H1 (cell line): ENCODE results near the gene FLT3. TPM values are rescaled to one million over a fixed set of nuclear protein-coding genes. Genes with fewer than 3 reads are reported as not detected.

ENCODE experiments used
- EP300 ChIP-seq, 2 experiments: IDR thresholded peaks; 1 replicate in 1 of 2; 2 replicates in 1 of 2; pipeline ENCODE4 v1.6.1; 2011 to 2012; ENCODE audit warnings: low read depth in 2 of 2, low read length in 2 of 2, mild to moderate bottlenecking in 2 of 2, borderline replicate concordance in 1 of 2, inconsistent platforms in 1 of 2, moderate library complexity in 1 of 2
- RAD21 ChIP-seq, 2 experiments: IDR thresholded peaks in 1 of 2; conservative IDR thresholded peaks in 1 of 2; 2 replicates each; pipeline ENCODE4 v1.6.1; 2011; ENCODE audit warnings: low read depth in 2 of 2, low read length in 2 of 2, improper control_type of control experiment in 1 of 2, inconsistent platforms in 1 of 2, mild to moderate bottlenecking in 1 of 2, moderate library complexity in 1 of 2
- polyA plus RNA-seq, 7 experiments: library from polyadenylated mRNA; depleted of rRNA in 3 of 7; stranded (reverse) in 5 of 7; unstranded in 2 of 7; fragments of >200 nt in 5 of 7; fragments of 200-250 nt in 2 of 7; gene quantifications; 1 replicate in 5 of 7; 2 replicates in 1 of 7; 4 replicates in 1 of 7; pipeline versions ENCODE4 v1.2.1 to v1.2.3, GENCODE V29; 2011 to 2013; ENCODE audit warnings: missing spikeins in 2 of 7, mixed read lengths in 2 of 7
- total RNA-seq: library from RNA; stranded (reverse); fragmentation: NEBNext Ultra II Directional; extraction: Animal tissue kit (Norgen Biotek cat#: 25700); gene quantifications from 2 replicates; pipeline ENCODE4 v1.2.1, GENCODE V29; 2021

The FLT3 gene
- total and polyA plus RNA-seq, 2 of the 8 experiments (the other 6 are each of a cell fraction or from before 2014, with no cell fraction given) = 0.44 to 0.71 TPM

GRCh38 chr13:28048768-28049167 lies 51.6 kb downstream of the FLT3 start (continued):
- TF ChIP-seq EP300 (IDR thresholded peaks at IDR 0.05; ENCODE audit: borderline replicate concordance in 1 of 2, low read depth in 2 of 2, low read length in 2 of 2) = no peak
- no peak for TF ChIP-seq RAD21 (IDR thresholded peaks at IDR 0.05 in 1 of 2, conservative IDR thresholded peaks at IDR 0.05 in 1 of 2; ENCODE audit: low read depth in 2 of 2, low read length in 2 of 2)
